NCI-H2171 (cell line): ENCODE results near the gene CCS.
"Not testable (repeated sequence)": the region's sequence is repeated elsewhere in the genome, so short reads cannot be mapped to it uniquely, and the experiment has no call there.

Source experiments
- DNase-seq: peaks from one replicate; lab custom pipeline; 2025; lab: John Stamatoyannopoulos, UW

The CCS gene, protein sequence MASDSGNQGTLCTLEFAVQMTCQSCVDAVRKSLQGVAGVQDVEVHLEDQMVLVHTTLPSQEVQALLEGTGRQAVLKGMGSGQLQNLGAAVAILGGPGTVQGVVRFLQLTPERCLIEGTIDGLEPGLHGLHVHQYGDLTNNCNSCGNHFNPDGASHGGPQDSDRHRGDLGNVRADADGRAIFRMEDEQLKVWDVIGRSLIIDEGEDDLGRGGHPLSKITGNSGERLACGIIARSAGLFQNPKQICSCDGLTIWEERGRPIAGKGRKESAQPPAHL

GRCh38 chr11:66592457-66593302 lies at the start of gene CCS, which contains the start of gene CCDC87:
CCS (plus strand) TSS chr11:66593185; CDS start chr11:66593262, 77 bp downstream.
CCDC87 (minus strand) TSS chr11:66593063; CDS start chr11:66593015, 48 bp downstream.
- peak; percentile 89 for DNase-seq

DNA sequence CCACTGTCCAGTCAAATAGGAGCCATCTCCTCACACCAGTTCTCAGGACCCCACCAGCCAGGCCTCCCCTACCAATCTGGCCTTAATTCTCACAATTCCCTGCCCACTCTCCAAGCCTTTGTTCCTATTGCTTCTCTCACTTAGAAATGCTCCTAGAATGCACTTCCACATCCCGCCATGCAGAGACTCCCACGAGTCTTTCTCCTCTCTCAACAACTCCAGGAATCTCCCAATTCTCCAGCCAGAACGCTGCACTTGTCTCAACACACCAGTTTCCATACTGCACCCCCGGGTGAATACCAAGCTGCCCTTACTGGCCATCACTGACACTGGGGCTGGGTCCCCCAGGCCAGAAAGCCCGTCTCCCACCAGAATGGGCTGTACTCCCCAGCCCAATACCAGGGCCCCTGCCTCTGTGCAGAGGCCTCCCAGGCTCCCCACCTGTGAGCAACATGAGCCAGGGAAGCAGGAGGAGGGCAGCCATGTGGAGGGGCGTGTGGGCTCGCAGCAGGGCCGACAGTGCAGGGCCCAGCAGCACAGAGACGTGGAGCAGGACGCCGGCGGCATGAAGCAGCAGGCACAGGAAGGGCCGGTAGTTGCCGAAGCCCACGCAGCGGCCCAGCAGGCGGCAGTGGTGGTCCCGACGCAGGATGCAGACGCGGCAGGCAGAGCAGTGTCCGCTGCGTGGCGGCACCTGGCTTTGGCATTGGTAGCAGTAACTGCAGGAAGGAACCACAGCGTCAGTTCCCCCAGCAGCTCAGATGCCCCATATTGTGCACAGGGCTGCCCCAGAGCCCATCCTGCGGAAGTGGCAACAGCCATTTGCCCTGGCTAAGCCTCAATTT lies 49.5 kb upstream of the CCS start:
- no peak for DNase-seq

DNA sequence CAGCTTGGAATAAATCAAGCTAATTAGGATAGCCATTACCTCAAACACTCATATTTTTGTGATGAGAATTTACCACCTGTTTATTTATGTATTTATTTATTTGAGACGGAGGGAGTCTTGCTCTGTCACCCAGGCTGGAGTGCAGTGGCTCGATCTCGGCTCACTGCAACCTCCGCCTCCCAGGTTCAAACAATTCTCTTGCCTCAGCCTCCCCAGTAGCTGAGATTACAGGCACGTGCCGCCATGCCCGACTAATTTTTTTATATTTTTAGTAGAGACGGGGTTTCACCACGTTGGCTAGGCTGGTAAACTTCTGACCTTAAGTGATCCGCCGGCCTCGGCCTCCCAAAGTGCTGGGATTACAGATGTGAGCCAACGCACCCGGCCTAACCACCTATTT lies 48.0 kb upstream of the CCS start:
- not testable (repeated sequence) for DNase-seq

DNA sequence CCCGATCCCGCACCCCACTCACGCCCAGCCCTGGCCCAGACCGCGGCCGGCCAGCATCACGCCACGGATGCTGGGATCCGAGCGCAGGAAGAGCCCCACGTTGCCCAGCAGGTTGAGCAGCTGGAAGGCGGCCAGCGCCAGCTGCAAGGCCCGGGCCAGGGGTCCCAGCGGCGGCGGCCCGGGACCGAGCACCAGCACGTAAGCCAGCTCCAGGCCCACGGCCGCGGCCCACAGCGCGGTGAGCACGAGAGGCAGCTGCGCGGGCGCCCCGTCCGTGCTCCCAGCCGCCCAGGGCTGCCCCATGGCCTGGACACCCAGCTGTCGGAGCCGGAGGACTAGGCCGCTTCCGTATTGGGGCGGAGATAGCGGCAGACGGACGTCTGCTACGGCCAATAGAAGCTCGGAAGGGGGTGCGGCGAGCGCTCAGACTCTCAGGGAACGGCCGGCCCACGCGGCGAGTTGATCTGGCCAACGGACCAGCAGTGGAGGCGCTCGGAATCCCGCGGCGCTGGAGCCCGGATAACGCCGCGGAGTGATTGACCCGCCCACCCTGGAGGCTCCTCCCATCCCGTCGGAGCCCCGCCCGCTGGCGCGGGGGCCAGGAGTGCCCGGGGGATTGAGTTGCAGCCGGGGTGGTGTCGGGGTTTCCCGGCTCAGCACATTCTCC lies 47.2 kb upstream of the CCS start, which contains the start of gene ZDHHC24:
ZDHHC24 (minus strand) TSS at position 348 of the 667 bp plus-strand sequence; CDS start at position 303, 45 bp downstream.
- DNase-seq: peak; percentile 86

DNA sequence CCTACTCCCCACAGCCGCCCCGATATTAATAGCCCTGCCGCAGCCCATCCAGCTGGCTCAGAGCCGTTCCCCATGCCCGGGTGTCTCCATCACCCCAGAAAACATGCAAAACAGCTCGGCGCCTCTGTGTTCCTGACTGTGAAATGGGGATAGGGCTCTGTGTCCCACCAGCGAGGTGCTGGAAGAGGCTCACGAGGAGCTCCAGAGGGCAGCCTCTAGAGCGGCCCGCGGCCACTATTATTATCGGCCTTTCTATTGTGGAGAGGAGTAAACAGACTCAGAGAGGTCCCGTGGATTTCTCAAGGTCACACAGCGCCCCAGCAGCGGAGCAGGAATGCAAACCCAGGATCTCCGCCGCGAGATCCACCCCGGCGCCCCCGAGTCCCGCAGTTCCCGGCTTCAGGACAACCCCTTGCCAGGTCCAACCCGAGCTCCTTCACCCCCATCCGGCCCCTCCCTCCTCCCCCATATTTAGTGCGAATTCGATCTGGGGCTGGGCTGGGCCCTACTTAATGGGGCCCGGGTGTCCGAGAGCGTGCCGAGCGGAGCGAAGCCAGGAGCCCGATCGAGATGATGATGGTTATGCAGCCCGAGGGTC lies 46.5 kb upstream of the CCS start, which contains the start of gene ACTN3:
ACTN3 (plus strand) TSS at position 536 of the 598 bp plus-strand sequence; CDS start at position 571, 35 bp downstream.
- DNase-seq: no peak

GRCh38 chr11:66546966-66547661 lies 45.9 kb upstream of the CCS start:
- DNase-seq: no peak

DNA sequence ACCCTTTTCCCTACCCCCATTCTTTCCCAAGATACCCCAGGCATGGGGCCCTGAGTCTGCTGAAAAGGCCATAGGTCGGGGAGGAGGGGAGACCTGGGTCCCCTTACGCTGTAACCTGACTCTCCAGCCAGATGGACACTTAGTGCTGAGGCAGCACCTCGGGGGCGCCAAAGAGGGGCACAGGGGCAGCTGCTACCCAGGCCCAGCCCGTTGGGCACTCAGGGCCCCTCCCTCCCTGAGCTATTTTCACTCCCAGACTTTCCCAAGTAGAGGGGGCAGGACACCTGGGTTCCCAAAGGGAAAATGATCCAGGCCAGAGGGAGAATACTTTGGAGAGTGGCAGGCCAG lies 45.3 kb upstream of the CCS start:
- no peak for DNase-seq

- peak; percentile 72 for DNase-seq
Measured at GRCh38 chr11:66548041-66548440, 44.9 kb upstream of the CCS start.

GRCh38 chr11:66548774-66549630 lies 44.0 kb upstream of the CCS start:
- no peak for DNase-seq

- DNase-seq: no peak
Measured at GRCh38 chr11:66549696-66550095, 43.3 kb upstream of the CCS start.

GRCh38 chr11:66550887-66551286 lies 42.1 kb upstream of the CCS start:
- no peak for DNase-seq

DNA sequence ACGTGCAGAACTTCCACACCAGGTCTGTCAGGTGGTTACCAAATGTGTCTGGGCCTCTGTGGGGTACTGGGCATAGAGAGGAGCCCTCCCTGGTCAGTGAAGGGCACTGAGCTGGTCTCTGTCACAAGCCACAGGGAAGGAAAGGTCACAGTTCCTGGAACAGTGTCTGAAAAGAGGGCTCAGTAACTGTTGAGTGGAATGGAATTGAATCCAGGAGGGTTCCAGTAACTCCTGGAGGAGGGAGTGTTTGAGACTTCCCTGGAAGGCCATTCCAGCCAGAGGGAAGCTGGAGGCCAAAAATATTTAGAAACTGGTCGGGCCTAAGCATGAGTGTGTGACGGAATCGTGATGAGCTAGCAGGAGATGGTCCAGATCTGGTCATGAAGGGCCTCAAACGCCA lies 38.4 kb upstream of the CCS start:
- DNase-seq: no peak

GRCh38 chr11:66555416-66555815 lies 37.6 kb upstream of the CCS start:
- DNase-seq: no peak

DNA sequence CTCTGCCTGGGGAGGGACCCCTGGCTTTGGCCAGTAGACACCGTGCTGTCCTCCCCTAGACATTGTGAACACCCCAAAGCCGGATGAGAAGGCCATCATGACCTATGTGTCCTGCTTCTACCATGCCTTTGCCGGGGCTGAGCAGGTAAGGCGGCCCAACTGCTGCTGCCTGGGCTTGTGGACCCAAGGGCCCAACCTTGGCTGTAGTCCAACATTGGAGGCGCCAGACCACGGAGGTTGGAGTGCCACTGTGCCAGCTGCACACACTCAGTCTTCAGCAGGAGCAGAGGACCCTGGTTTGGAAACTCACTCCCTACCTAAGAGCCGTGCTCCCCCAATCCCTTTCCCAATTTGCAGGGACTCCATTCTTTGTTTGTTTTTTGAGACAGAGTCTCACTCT lies 36.9 kb upstream of the CCS start:
- no peak for DNase-seq

DNA sequence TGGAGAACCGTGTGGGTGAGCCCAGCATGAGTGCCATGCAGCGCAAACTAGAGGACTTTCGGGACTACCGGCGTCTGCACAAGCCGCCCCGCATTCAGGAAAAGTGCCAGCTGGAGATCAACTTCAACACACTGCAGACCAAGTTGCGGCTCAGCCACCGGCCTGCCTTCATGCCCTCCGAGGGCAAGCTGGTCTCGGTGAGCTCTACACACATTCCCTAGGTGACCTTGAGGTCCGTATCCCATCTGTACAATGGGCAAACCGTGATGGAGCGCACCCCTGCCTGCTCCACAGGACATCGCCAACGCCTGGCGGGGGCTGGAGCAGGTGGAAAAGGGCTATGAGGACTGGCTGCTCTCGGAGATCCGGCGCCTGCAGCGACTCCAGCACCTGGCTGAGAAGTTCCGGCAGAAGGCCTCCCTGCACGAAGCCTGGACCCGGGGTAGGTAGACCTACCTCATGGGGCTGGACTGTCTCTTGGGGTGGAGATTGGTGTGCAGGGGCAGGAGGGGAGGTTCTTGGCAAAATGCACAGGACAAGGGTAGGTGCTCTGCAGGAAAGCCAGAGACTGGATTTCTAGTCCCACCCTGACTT lies 35.2 kb upstream of the CCS start:
- DNase-seq: no peak

DNA sequence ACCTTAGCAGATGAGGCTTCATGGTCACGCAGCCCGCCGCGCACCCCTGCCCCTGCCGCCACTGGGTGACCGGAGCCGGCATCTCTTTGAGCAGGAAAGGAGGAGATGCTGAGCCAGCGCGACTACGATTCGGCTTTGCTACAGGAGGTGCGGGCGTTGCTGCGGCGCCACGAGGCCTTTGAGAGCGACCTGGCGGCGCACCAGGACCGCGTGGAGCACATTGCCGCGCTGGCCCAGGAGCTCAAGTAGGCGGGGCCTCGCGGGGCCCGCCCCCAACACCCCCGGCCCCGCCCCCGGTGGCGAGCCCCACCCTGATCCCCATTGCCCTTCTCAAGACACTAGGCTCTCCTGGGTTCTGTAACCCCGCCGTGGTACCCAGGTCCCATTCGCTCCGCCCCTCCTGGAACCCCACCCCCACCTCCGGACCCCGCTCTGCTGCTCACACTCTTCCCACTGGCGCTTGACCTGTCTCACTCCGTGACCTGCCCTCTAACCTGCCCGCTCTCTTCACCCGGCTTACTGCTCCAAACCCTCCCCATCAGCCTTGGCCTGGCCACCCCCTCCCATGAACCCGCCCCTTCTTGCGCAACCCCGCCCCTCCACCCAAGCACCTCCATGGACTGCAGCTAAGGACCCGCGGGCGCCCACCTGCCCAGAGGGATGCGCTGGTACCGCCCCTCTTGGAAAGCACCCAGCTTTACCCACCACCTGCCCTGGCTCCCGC lies 33.7 kb upstream of the CCS start:
- DNase-seq: no peak

GRCh38 chr11:66559866-66560676 lies 32.9 kb upstream of the CCS start:
- no peak for DNase-seq
